Measurements from ENCODE around the gene MOB3B. TPM values are rescaled to one million over a fixed set of nuclear protein-coding genes. Genes with fewer than 3 reads are reported as not detected.

Gene MOB3B
- total RNA-seq, 1 experiment from 2014 or later = 6.9 TPM

DNA sequence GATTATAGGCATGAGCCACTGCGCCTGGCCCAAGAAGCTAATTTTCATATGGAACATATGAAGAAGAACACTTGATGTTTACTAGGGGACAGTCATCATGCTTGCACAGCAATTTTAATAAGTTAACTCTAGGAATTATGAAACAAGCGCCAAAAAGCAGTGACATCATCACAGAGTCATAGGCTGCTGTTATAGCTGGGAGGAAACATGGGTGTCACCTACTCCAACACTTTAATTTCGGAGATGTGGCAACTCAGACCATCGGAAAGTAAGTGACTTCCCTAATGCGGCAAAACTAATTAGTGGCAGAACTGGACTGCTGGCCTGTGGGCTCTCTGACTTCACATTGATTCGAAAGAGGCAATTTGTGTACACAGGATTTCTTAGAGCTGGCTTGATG is 194.5 kb downstream of the MOB3B start:
- Histone ChIP-seq H3K36me3 (replicated peaks; ENCODE audit: control insufficient read depth, insufficient read depth, low read length) (no peaks in the 10 kb centered on the region), H3K27me3 (ENCODE audit: control insufficient read depth, insufficient read depth, low read length) (no peaks in the 10 kb centered on the region), H3K4me3 (ENCODE audit: insufficient read depth, low read depth, low read length) (no peak overlapping the region)
- no peak for DNase-seq

DNA sequence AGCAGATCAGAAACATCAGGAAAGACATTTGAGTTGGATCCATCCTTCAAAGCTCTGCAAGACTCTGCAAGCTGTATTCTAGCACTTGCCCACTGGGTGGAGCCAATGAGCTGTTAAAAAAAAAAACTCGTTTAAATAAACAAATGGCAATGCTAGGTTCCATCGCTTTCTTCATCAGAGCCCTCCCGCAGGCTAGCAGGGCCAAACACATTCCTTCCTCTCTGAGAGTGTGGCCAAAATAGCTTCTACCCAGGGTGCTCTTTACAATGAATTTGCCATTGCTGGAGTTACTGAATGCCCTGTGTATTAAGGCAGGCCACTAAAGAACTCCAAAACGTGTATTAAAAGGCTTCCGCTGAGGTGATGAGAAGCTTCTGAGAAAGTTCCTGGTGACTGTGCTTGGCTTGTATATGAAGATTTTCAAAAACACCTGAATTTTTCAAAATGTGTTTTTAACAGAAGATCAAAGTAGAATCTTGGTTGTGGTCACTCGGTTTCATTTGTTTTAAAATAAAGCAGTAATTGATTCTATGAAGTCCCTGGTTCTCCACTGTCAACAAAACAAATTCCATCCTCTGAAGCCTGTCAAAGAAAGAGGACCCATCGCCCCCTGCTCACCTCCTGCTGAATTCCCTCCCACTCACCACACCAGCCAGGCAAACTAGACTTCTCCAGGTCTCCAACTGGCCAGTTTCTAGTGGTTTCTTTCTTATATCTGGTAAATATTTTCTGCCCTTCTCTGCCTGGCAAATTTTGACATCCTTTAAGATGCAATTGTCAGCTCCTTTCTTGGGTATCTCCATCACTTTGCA is 196.2 kb downstream of the MOB3B start:
- Histone ChIP-seq H3K36me3 (replicated peaks; ENCODE audit: control insufficient read depth, insufficient read depth, low read length) (no peaks in the 10 kb centered on the region), H3K4me3 (ENCODE audit: insufficient read depth, low read depth, low read length) (no peak overlapping the region), H3K27me3 (ENCODE audit: control insufficient read depth, insufficient read depth, low read length) (no peaks in the 10 kb centered on the region)
- peak; percentile 90 for DNase-seq

DNA sequence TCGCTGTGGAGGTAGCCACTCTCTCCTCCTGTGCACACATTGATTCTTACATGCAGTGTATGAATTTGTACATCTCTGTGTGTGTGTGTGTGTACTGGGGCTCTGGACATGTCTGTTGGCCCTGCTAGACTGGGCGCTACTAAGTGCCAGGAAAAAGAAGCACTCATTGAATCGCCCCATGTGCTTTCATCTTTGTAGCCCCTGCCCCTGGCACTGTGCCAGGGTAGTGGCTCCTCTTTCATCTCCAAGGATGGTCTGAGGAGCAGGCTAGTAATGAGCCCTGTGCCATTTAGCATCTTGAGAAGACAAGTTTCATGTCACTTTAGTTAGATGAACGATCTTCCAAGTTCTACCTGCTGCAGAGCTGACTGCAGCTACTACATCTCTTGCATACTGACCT is 198.2 kb downstream of the MOB3B start:
- Histone ChIP-seq H3K4me3 (ENCODE audit: insufficient read depth, low read depth, low read length) (no peak overlapping the region), H3K27me3 (ENCODE audit: control insufficient read depth, insufficient read depth, low read length) (no peaks in the 10 kb centered on the region), H3K36me3 (replicated peaks; ENCODE audit: control insufficient read depth, insufficient read depth, low read length) (no peaks in the 10 kb centered on the region)
- DNase-seq = no peak

DNA sequence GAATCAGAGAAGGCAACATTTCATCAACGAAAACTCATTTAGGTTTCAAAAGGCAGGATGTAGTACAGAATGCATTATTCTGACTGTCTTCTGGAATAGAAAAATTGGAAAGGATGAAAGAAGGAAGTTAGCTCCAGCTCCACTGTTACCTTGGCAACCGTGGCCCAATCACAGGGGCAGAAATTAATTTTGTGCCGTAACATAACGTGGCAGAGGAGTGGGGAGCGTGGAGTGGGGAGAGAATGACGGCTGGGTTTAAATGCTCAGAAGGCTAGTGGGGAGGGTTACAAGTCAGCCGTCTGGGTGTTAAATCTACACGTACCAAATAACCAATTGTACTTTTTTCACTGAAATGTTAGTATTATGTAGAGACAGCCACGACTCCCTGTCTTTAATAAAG is 200.3 kb downstream of the MOB3B start:
- Histone ChIP-seq H3K27me3 (ENCODE audit: control insufficient read depth, insufficient read depth, low read length) (no peaks in the 10 kb centered on the region), H3K36me3 (replicated peaks; ENCODE audit: control insufficient read depth, insufficient read depth, low read length) (no peaks in the 10 kb centered on the region), H3K4me3 (ENCODE audit: insufficient read depth, low read depth, low read length) (no peak overlapping the region)
- no peak for DNase-seq

DNA sequence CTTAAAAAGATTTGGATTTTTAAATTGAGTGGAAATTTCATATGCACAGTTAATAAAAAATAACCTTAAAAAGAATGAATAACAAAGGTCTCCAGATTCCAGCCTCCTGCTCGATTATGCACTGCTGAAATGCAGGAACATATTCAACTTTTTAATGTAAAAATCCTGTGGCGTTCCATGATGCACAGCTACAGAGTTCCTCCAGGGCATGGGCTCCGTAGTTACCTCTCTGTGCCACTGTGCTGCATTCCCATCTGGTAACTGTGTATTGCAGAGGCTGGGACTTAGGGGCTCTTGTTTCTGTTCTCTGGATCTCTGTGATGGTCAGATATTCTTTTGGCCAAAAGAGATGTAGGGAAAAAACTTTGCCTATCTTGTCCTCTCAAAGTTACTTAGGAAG is 201.1 kb downstream of the MOB3B start:
- no peak overlapping the region for H3K4me3 ChIP-seq (ENCODE audit: insufficient read depth, low read depth, low read length)
- no peaks in the 10 kb centered on the region for H3K36me3 ChIP-seq (replicated peaks; ENCODE audit: control insufficient read depth, insufficient read depth, low read length)
- no peaks in the 10 kb centered on the region for H3K27me3 ChIP-seq (ENCODE audit: control insufficient read depth, insufficient read depth, low read length)
- DNase-seq = no peak

DNA sequence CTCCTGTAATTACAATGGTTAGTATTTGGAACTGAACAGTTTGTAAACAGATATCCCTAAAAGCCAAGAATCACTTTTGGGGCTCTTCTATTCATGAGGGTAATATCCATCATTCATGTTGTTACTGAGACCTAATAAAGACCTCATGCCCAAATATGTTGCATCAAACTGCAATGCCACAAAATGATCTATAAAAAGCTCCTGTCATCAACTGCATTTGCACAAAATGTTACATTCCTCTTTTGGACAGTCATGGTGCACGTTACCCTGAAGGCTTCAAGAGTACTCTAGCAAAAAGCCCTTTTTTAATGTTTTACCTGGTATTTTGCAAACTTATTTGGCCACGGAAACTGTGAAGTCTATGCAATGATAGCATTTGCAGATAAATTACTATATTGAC is 218.4 kb downstream of the MOB3B start:
- Histone ChIP-seq H3K4me3 (ENCODE audit: insufficient read depth, low read depth, low read length) (no peak overlapping the region), H3K27me3 (ENCODE audit: control insufficient read depth, insufficient read depth, low read length) (peaks cover 4% of the 10 kb centered on the region), H3K36me3 (replicated peaks; ENCODE audit: control insufficient read depth, insufficient read depth, low read length) (no peaks in the 10 kb centered on the region)
- no peak for DNase-seq

DNA sequence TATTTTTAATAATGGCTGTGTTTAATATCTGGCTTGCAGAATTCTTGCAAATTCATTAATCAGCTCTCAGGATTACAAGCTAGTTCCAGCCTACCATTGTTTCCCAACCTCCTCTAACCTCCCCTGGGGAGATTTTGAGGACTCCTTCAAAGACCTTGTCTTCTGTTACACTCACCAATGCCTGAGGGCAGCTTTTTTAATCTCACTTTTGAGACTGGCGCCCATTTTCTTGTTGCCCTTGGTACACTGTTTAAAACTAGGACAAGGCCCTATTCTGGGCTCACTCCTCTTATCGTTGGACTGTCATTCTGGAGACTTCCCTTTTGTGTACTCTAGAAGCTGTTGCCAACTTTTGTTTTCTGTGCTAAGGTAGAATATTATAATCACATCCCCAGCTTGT is 219.0 kb downstream of the MOB3B start:
- peaks cover 4% of the 10 kb centered on the region for H3K27me3 ChIP-seq (ENCODE audit: control insufficient read depth, insufficient read depth, low read length)

DNA sequence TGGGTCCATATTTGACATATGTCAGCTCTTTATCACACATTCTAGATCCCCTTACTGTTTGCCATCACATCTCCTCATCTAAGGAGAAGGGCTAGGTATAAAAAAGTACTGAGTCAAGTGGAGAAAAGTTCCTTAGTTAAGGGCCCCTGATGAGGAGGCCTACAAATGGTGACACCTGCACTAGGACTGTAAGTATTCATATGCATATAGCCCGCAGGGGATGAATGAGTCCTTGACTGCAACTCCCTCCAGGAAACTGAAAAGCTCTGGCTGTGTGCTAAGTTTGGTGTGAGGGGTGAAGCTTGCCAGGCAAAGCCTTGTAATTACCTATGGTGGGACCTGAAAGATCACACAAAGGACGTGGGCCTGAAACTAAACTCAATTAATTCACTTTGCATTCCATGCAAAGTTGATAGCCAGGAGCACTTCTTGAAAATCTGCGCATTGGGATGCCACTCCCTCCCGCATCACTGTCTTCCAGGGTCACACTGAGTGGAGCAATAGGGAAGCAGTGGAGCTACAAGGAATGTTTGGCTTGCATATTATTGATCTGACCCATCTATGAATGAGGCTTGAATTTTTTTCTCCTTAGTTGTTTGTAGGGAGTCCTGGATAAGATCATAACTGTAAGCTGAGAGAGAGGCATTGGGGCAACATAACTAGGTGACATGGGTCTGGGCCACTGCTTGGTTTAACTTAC is 220.8 kb downstream of the MOB3B start:
- no peak overlapping the region for H3K4me3 ChIP-seq (ENCODE audit: insufficient read depth, low read depth, low read length)
- peaks cover 4% of the 10 kb centered on the region for H3K27me3 ChIP-seq (ENCODE audit: control insufficient read depth, insufficient read depth, low read length)
- no peaks in the 10 kb centered on the region for H3K36me3 ChIP-seq (replicated peaks; ENCODE audit: control insufficient read depth, insufficient read depth, low read length)
- DNase-seq = peak; percentile 52

More for the DNA sequence above, 219.0 kb downstream of the MOB3B start:
- Histone ChIP-seq H3K4me3 (ENCODE audit: insufficient read depth, low read depth, low read length) (no peak overlapping the region), H3K36me3 (replicated peaks; ENCODE audit: control insufficient read depth, insufficient read depth, low read length) (no peaks in the 10 kb centered on the region)
- DNase-seq = peak; percentile 32

DNA sequence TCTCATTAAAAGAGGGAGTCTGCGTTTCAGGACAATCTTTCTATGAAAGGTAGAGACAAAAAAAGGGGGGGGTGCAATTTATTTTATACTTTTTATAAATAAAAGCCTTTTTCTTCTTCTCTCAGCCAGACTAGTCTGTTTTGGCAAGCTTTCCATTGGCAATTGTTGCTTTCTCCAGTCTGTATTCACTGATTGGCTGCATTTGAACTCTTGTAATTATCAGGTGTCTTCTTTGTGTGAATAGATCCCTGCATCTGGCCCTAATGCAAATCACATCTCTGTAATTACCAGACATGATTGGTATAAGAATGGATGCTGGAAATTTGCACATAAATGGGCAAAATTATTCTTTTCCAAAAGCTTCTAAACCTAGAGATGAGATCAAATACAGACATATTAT is 225.1 kb downstream of the MOB3B start:
- DNase-seq = no peak
- H3K36me3 ChIP-seq (replicated peaks; ENCODE audit: control insufficient read depth, insufficient read depth, low read length) = no peaks in the 10 kb centered on the region
- no peak overlapping the region for H3K4me3 ChIP-seq (ENCODE audit: insufficient read depth, low read depth, low read length)
- H3K27me3 ChIP-seq (ENCODE audit: control insufficient read depth, insufficient read depth, low read length) = peaks cover 3% of the 10 kb centered on the region

DNA sequence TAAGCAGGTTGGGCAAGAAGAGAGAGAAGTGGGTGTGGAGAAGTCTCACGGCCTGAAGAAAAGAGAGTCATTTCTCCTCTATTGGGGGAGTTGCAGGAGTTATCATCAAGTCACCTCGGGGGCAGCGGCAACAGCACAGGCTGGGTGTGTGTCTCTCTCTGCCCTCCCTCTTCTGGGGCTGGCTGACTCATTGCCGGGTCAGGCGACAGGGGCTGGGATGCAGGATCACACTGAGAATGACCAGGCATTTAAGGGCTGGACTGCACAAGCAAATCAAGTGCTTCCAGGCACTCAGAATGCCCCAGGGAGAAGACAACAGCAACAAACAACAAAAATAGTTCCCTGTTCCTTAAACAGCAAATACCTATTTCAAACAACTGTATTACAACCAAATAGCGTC is 226.4 kb downstream of the MOB3B start:
- Histone ChIP-seq H3K27me3 (ENCODE audit: control insufficient read depth, insufficient read depth, low read length) (peaks cover 2% of the 10 kb centered on the region), H3K36me3 (replicated peaks; ENCODE audit: control insufficient read depth, insufficient read depth, low read length) (no peaks in the 10 kb centered on the region), H3K4me3 (ENCODE audit: insufficient read depth, low read depth, low read length) (no peak overlapping the region)
- DNase-seq = no peak

DNA sequence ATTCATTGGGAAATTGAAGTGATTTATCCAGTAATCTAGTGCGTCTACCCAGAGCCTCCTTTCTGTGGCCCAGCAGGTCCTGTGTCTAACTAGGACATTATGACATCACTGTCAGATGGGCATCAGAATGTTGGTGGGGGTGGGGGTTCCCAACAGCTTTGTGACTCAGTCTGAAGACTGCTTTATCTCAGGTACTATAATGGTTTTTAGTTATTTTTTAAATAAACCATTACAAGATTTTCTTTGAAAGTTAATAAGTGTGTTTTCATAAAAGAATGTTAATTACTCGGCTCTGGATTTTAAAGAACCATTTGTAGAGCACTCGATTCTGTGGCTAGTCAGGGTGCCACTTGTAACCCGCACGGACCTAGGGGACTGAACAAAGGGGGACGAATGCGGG is 232.6 kb downstream of the MOB3B start, which contains the start of gene EQTN:
TSS of gene EQTN (minus strand) at position 101 of the 400 bp plus-strand sequence. CDS start at position 6, 95 bp downstream.
- Histone ChIP-seq H3K36me3 (replicated peaks; ENCODE audit: control insufficient read depth, insufficient read depth, low read length) (no peaks in the 10 kb centered on the region), H3K4me3 (ENCODE audit: insufficient read depth, low read depth, low read length) (no peak within 1 kb of the TSS), H3K27me3 (ENCODE audit: control insufficient read depth, insufficient read depth, low read length) (no peaks in the 10 kb centered on the region)
- no peak for DNase-seq

DNA sequence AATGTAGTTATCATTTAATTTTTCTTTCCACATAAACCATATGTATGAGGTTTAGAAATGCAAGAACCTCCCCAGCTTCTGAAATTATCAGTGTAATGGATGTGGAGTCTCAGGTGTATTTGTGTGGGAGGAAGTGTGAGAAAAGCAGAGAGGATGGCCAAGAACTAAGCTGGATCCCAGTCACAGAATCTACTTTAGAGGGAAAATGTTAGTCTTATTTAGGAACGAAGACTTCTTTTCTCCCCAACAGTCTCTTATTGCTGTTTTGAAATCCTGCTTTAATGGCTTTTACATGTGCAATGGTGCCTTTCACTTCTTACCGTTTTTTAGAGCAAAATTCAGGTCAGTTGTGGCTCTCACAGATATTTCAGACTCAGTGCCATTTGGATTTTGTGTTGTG is 235.6 kb downstream of the MOB3B start:
- Histone ChIP-seq H3K36me3 (replicated peaks; ENCODE audit: control insufficient read depth, insufficient read depth, low read length) (no peaks in the 10 kb centered on the region), H3K4me3 (ENCODE audit: insufficient read depth, low read depth, low read length) (no peak overlapping the region), H3K27me3 (ENCODE audit: control insufficient read depth, insufficient read depth, low read length) (no peaks in the 10 kb centered on the region)
- DNase-seq = no peak

DNA sequence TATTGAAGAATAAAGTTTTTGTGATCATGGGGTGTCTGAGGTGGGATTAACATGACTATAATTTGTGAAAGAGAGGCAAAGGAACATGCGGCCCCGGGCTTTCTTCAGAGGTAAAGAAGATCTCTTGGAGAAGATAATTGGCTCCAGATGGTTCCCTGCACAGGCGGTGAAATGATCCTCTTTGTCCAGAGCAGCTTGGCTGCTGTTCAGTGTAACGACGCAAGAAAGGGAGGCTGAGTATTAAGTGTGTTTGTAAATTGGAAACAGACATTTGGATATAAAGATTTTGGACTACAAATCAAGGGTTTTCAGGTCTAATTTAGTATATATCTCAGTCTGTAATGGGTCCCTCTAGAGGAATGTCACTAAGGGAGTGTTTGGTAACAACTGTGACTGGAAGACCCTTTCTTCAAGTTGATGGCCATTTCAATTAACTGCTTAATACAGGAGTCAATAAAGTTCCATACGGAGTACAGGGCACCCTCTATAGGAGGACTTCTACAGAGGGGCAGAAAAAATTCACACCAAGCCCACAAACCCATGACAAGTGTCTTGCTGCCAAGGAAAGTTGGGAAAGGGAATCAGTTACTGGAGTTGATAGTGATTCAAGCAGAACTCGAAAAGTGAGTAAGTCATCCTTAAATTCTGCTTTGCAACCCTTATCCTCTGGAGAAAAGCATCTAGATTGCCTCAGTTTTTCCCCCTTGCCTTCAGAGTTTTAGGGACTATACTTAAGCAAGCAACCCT is 236.8 kb downstream of the MOB3B start:
- DNase-seq = no peak
- Histone ChIP-seq H3K36me3 (replicated peaks; ENCODE audit: control insufficient read depth, insufficient read depth, low read length) (no peaks in the 10 kb centered on the region), H3K27me3 (ENCODE audit: control insufficient read depth, insufficient read depth, low read length) (no peaks in the 10 kb centered on the region), H3K4me3 (ENCODE audit: insufficient read depth, low read depth, low read length) (no peak overlapping the region)

DNA sequence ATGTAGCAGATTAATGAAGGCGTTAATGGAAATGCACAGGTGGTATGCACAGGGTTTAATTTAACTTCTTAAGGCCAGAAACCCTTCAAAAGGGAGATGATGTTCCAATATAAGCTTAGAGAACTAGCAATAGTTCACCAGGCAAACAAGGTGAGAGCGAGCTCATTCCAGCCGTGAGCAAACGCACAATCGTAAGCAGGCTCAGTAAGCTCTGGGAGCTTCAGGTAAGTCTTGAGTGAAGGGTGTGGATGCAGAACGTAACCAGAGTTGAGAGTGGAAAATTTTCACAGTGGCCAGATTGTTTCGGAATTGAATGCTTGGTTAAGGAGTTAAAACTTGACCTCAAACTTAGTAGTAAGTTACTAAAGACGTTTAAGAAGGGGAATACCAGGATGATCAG is 238.3 kb downstream of the MOB3B start:
- no peak for DNase-seq
- Histone ChIP-seq H3K4me3 (ENCODE audit: insufficient read depth, low read depth, low read length) (no peak overlapping the region), H3K36me3 (replicated peaks; ENCODE audit: control insufficient read depth, insufficient read depth, low read length) (no peaks in the 10 kb centered on the region), H3K27me3 (ENCODE audit: control insufficient read depth, insufficient read depth, low read length) (no peaks in the 10 kb centered on the region)

DNA sequence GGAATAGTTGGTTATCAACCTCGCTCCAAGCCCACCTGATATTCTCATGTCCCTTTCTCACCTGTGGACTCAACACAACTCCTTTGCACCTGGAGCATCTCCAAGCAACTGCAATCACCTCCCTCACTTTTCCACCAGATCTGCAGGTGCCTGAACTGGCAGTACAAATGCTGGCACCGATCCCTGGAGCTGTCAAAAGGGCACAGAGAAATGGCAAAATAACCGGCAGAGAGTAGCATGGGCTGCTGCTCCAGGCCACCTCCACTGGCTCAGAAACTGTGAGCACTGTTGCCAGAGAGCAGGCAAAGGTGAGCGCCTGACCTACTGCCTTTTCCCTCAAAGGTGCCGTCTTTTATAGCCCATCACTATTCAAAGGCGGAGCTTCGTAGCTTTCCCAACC is 247.3 kb downstream of the MOB3B start:
- no peak for DNase-seq
- H3K4me3 ChIP-seq (ENCODE audit: insufficient read depth, low read depth, low read length) = no peak overlapping the region
- H3K27me3 ChIP-seq (ENCODE audit: control insufficient read depth, insufficient read depth, low read length) = no peaks in the 10 kb centered on the region
- H3K36me3 ChIP-seq (replicated peaks; ENCODE audit: control insufficient read depth, insufficient read depth, low read length) = no peaks in the 10 kb centered on the region
